Femur (tissue), 1 donor: ENCODE data around the gene LY6G5B.
A peak's percentile ranks its signal among the peaks of the same experiment; 100 is the strongest.

Experiments used
- DNase-seq: peaks from one replicate; pipeline ENCODE4 v3.0.0-alpha.2; 2017

Gene LY6G5B

GRCh38 chr6:31669676-31670075 lies at the start of gene LY6G5B:
LY6G5B (plus strand) TSS chr6:31669976; CDS start chr6:31670951, 975 bp downstream.
- no peak for DNase-seq

GRCh38 chr6:31620586-31621319 lies 49.0 kb upstream of the LY6G5B start, which contains the start of gene PRRC2A:
PRRC2A (plus strand) TSS chr6:31620715; CDS start chr6:31622790, 2,075 bp downstream.
- DNase-seq, result peak; percentile 88

GRCh38 chr6:31621320-31621939 lies 48.3 kb upstream of the LY6G5B start:
- no peak for DNase-seq

- no peak for DNase-seq
Measured at GRCh38 chr6:31621991-31622390, 47.8 kb upstream of the LY6G5B start.

GRCh38 chr6:31622684-31623091 lies 47.1 kb upstream of the LY6G5B start:
- DNase-seq, result no peak

- no peak for DNase-seq
Measured at GRCh38 chr6:31624070-31624469, 45.7 kb upstream of the LY6G5B start.

- no peak for DNase-seq
Measured at GRCh38 chr6:31626952-31627351, 42.8 kb upstream of the LY6G5B start.

- no peak for DNase-seq
Measured at GRCh38 chr6:31627690-31628287, 42.0 kb upstream of the LY6G5B start.

GRCh38 chr6:31629014-31629413 lies 40.8 kb upstream of the LY6G5B start:
- no peak for DNase-seq

GRCh38 chr6:31630177-31630934 lies 39.4 kb upstream of the LY6G5B start:
- no peak for DNase-seq

GRCh38 chr6:31631209-31631608 lies 38.6 kb upstream of the LY6G5B start:
- no peak for DNase-seq

- DNase-seq, result no peak
Measured at GRCh38 chr6:31631681-31632278, 38.0 kb upstream of the LY6G5B start.

- no peak for DNase-seq
Measured at GRCh38 chr6:31632279-31632946, 37.4 kb upstream of the LY6G5B start.

GRCh38 chr6:31633447-31633846 lies 36.3 kb upstream of the LY6G5B start:
- no peak for DNase-seq

- DNase-seq, result no peak
Measured at GRCh38 chr6:31634131-31634530, 35.6 kb upstream of the LY6G5B start.

GRCh38 chr6:31634969-31635575 lies 34.7 kb upstream of the LY6G5B start:
- DNase-seq, result no peak

GRCh38 chr6:31636698-31637596 lies 32.8 kb upstream of the LY6G5B start:
- no peak for DNase-seq

GRCh38 chr6:31639043-31639442 lies 30.7 kb upstream of the LY6G5B start:
- DNase-seq, result no peak

GRCh38 chr6:31639449-31639861 lies 30.3 kb upstream of the LY6G5B start:
- no peak for DNase-seq

- DNase-seq, result no peak
Measured at GRCh38 chr6:31640612-31641011, 29.2 kb upstream of the LY6G5B start.

GRCh38 chr6:31641370-31641769 lies 28.4 kb upstream of the LY6G5B start:
- no peak for DNase-seq
